Body of pancreas (tissue), 4 donors: Measurements from ENCODE around the gene NF2.

Experiments
- POLR2A ChIP-seq, 3 donors: fragments of 450-650 bp; IDR thresholded peaks; one replicate each; pipeline ENCODE4 v1.6.1; 2016; ENCODE audit warnings: antibody characterized with exemption in 3 of 3, mild to moderate bottlenecking in 2 of 3
- TF ChIP-seq, protein P1 (sequence below), 7 experiments: fragments of 450-650 bp in 4 of 7; fragments of 200-600 bp in 3 of 7; sonication (generic) in 3 of 7; IDR thresholded peaks; one replicate each; pipeline ENCODE4 v1.5.1; 2016 to 2019; ENCODE audit warnings: antibody characterized with exemption in 7 of 7

GRCh38 chr22:29654882-29655281, 51.4 kb downstream of the NF2 start:
- TF ChIP-seq, protein P1, sequence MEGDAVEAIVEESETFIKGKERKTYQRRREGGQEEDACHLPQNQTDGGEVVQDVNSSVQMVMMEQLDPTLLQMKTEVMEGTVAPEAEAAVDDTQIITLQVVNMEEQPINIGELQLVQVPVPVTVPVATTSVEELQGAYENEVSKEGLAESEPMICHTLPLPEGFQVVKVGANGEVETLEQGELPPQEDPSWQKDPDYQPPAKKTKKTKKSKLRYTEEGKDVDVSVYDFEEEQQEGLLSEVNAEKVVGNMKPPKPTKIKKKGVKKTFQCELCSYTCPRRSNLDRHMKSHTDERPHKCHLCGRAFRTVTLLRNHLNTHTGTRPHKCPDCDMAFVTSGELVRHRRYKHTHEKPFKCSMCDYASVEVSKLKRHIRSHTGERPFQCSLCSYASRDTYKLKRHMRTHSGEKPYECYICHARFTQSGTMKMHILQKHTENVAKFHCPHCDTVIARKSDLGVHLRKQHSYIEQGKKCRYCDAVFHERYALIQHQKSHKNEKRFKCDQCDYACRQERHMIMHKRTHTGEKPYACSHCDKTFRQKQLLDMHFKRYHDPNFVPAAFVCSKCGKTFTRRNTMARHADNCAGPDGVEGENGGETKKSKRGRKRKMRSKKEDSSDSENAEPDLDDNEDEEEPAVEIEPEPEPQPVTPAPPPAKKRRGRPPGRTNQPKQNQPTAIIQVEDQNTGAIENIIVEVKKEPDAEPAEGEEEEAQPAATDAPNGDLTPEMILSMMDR (IDR thresholded peaks at IDR 0.05): no peak
- TF ChIP-seq POLR2A (IDR thresholded peaks at IDR 0.05): no peak
